T1000 (cell line): ENCODE data around the gene C10orf71.

Experiments used
- DNase-seq: peaks from one replicate; lab custom pipeline; 2025; ENCODE audit warnings: mixed read lengths; lab: John Stamatoyannopoulos, UW

Gene C10orf71

GRCh38 chr10:49292565-49293207 is 6.3 kb upstream of the C10orf71 start:
- DNase-seq = no peak

- DNase-seq = no peak
Observed at GRCh38 chr10:49293208-49293603, 5.8 kb upstream of the C10orf71 start.

- no peak for DNase-seq
Observed at GRCh38 chr10:49294731-49295130, 4.2 kb upstream of the C10orf71 start.

GRCh38 chr10:49295297-49295696 is 3.7 kb upstream of the C10orf71 start:
- DNase-seq = no peak

- no peak for DNase-seq
Observed at GRCh38 chr10:49296382-49296781, 2.6 kb upstream of the C10orf71 start.

GRCh38 chr10:49296836-49297235 is 2.1 kb upstream of the C10orf71 start:
- no peak for DNase-seq

GRCh38 chr10:49297818-49298670 is 926 bp upstream of the C10orf71 start:
- no peak for DNase-seq

- no peak for DNase-seq
Observed at GRCh38 chr10:49298671-49298982, 343 bp upstream of the C10orf71 start.

GRCh38 chr10:49299816-49300139 is 808 bp downstream of the C10orf71 start:
- no peak for DNase-seq

GRCh38 chr10:49300140-49300974 is 1.4 kb downstream of the C10orf71 start:
- DNase-seq = no peak

- no peak for DNase-seq
Observed at GRCh38 chr10:49301302-49301701, 2.3 kb downstream of the C10orf71 start.

GRCh38 chr10:49302088-49302487 is 3.1 kb downstream of the C10orf71 start:
- no peak for DNase-seq

GRCh38 chr10:49303711-49304110 is 4.7 kb downstream of the C10orf71 start:
- DNase-seq = no peak

- DNase-seq = no peak
Observed at GRCh38 chr10:49304137-49304536, 5.2 kb downstream of the C10orf71 start.

- DNase-seq = no peak
Observed at GRCh38 chr10:49307921-49308320, 9.0 kb downstream of the C10orf71 start.

GRCh38 chr10:49308881-49309280 is 9.9 kb downstream of the C10orf71 start:
- DNase-seq = no peak

GRCh38 chr10:49309691-49310411 is 10.9 kb downstream of the C10orf71 start:
- no peak for DNase-seq

GRCh38 chr10:49310460-49310859 is 11.5 kb downstream of the C10orf71 start:
- no peak for DNase-seq

- no peak for DNase-seq
Observed at GRCh38 chr10:49310901-49311554, 12.1 kb downstream of the C10orf71 start.

GRCh38 chr10:49311555-49312236 is 12.7 kb downstream of the C10orf71 start:
- DNase-seq = no peak

GRCh38 chr10:49312246-49312869 is 13.4 kb downstream of the C10orf71 start:
- no peak for DNase-seq
